ENCODE data around the gene ZER1. TPM values are rescaled to one million over a fixed set of nuclear protein-coding genes. Genes with fewer than 3 reads are reported as not detected.
A peak's percentile ranks its signal among the peaks of the same experiment; 100 is the strongest.

The ZER1 gene
- total and polyA plus RNA-seq, 2 of the 4 experiments (the other 2 are of a cell fraction), result 7.7 to 34.9 TPM

DNA sequence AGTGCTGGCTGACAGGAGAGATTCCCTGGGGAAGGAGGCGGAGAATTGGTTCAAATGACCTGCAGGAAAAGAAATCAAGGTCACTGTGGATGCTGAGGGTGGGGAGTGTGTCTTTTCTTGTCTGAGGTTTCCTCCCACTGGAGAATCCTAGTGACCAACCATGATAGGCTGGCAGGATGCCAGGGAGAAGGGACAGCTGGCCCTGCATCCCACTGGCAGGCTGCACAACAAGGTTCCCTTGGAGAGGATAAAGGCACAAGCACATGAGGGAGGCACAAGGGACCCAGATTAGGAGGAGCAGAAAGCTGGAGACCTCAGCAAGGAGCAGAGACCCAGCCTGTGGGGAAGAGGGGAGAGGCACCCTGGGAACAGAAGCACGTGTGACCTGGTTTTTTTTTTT is 36.4 kb downstream of the ZER1 start:
- no peak overlapping the region for H3K18ac ChIP-seq (ENCODE audit: low read depth, low read length)
- H3K9ac ChIP-seq (ENCODE audit: low read depth, low read length), result no peak overlapping the region
- H4K8ac ChIP-seq (ENCODE audit: low read depth in 2 of 2, low read length in 2 of 2), result no peak overlapping the region
- peaks cover 2% of the 10 kb centered on the region; the same call in 1 of the 2 replicates for H3K4me1 ChIP-seq (ENCODE audit: control insufficient read depth, insufficient read depth, low read length)
- H3K27me3 ChIP-seq (ENCODE audit: control insufficient read depth, insufficient read depth, low read length), result no peaks in the 10 kb centered on the region
- H2BK5ac ChIP-seq (ENCODE audit: low read depth, low read length, poor library complexity, severe bottlenecking), result no peak overlapping the region
- H2AK5ac ChIP-seq (ENCODE audit: low read depth, low read length), result no peak overlapping the region
- no peaks in the 10 kb centered on the region for H3K79me1 ChIP-seq (ENCODE audit: low read depth in 1 of 2, low read length in 2 of 2)
- no peak overlapping the region for H4K5ac ChIP-seq (ENCODE audit: low read depth, low read length)
- H3K27ac ChIP-seq (ENCODE audit: insufficient read depth, low read length), result no peak overlapping the region
- in situ Hi-C loops (cut with MboI; ENCODE audit: low sequenced_read_pairs) (no loop called here), dilution Hi-C loops (cut with HindIII; ENCODE audit: low sequenced_read_pairs, unreplicated experiment) (no loop called here), intact Hi-C loops (cut with micrococcal nuclease) (no loop called here)
- no CpG with 5 or more reads among the region's 2 CpGs for WGBS, 2 experiments (ENCODE audit: extremely low coverage in 2 of 2, insufficient read length in 1 of 2)
- no peaks in the 10 kb centered on the region for H4K20me1 ChIP-seq (ENCODE audit: insufficient read depth, low read length)
- peaks cover 6% of the 10 kb centered on the region; the same call in 1 of the 2 replicates for H3K9me1 ChIP-seq (ENCODE audit: insufficient read depth, low read length)
- no peak for TF ChIP-seq FOS (IDR thresholded peaks at IDR 0.05; ENCODE audit: low read depth, low read length)
- TF ChIP-seq, protein P1, sequence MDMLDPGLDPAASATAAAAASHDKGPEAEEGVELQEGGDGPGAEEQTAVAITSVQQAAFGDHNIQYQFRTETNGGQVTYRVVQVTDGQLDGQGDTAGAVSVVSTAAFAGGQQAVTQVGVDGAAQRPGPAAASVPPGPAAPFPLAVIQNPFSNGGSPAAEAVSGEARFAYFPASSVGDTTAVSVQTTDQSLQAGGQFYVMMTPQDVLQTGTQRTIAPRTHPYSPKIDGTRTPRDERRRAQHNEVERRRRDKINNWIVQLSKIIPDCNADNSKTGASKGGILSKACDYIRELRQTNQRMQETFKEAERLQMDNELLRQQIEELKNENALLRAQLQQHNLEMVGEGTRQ (IDR thresholded peaks at IDR 0.05; ENCODE audit: low read depth, low read length), result no peak
- TF ChIP-seq RCOR1 (IDR thresholded peaks at IDR 0.05; ENCODE audit: insufficient replicate concordance, low read length), result no peak
- no peak for TF ChIP-seq POLR2A (IDR thresholded peaks at IDR 0.05; ENCODE audit: low read depth, low read length)
- TF ChIP-seq CEBPB (IDR thresholded peaks at IDR 0.05; ENCODE audit: low read depth, low read length), result no peak
- no peaks in the 10 kb centered on the region for H3K9me3 ChIP-seq (ENCODE audit: control insufficient read depth, insufficient read depth, low read length)
- no peak overlapping the region for H3K14ac ChIP-seq (replicated peaks; ENCODE audit: low read depth, low read length)
- no peak overlapping the region for H3K4me3 ChIP-seq (ENCODE audit: insufficient read depth, low read depth, low read length)
- no TSS peak for BruUV-seq (replicated peaks)
- H3K36me3 ChIP-seq (ENCODE audit: control insufficient read depth, insufficient read depth, low read length), result peaks cover 32% of the 10 kb centered on the region
- ATAC-seq (ENCODE audit: low read depth) (no peak), DNase-seq (no peak)
- ChIA-PET POLR2A (ENCODE audit: unreplicated experiment) (no interaction called here), CTCF (no interaction called here)
- H3K56ac ChIP-seq (ENCODE audit: extremely low read depth, insufficient read depth, low read length), result no peak overlapping the region
- no peak overlapping the region for H2BK15ac ChIP-seq (ENCODE audit: low read depth, low read length)
- H3K4ac ChIP-seq (ENCODE audit: low read depth, low read length), result no peak overlapping the region
- no peak overlapping the region for H4K91ac ChIP-seq (ENCODE audit: insufficient read depth, low read depth, low read length)
- no peak overlapping the region for H3K4me2 ChIP-seq (ENCODE audit: low read depth, low read length)
- no peak overlapping the region for H2BK20ac ChIP-seq (ENCODE audit: low read depth, low read length)
- H2AFZ ChIP-seq (replicated peaks; ENCODE audit: low read length, poor library complexity), result no peak overlapping the region
- H3K23ac ChIP-seq (ENCODE audit: low read depth, low read length), result no peak overlapping the region
- peak overlapping the region; percentile 65 for H2AK9ac ChIP-seq (replicated peaks; ENCODE audit: low read depth, low read length, poor library complexity)
- H2BK120ac ChIP-seq (ENCODE audit: low read depth, low read length), result no peak overlapping the region
